CD4-positive, alpha-beta T cell treated with Interleukin-6 at 100 ng/mL for 8 hours (primary cell): ENCODE results near the gene RAB20.
"Not testable (repeated sequence)": the region's sequence is repeated elsewhere in the genome, so short reads cannot be mapped to it uniquely, and the experiment has no call there.

Experiments used
- DNase-seq: peaks from one replicate; pipeline ENCODE4 v3.0.0-alpha.2; 2020; ENCODE audit warnings: mixed read lengths, low spot score

Gene RAB20

DNA sequence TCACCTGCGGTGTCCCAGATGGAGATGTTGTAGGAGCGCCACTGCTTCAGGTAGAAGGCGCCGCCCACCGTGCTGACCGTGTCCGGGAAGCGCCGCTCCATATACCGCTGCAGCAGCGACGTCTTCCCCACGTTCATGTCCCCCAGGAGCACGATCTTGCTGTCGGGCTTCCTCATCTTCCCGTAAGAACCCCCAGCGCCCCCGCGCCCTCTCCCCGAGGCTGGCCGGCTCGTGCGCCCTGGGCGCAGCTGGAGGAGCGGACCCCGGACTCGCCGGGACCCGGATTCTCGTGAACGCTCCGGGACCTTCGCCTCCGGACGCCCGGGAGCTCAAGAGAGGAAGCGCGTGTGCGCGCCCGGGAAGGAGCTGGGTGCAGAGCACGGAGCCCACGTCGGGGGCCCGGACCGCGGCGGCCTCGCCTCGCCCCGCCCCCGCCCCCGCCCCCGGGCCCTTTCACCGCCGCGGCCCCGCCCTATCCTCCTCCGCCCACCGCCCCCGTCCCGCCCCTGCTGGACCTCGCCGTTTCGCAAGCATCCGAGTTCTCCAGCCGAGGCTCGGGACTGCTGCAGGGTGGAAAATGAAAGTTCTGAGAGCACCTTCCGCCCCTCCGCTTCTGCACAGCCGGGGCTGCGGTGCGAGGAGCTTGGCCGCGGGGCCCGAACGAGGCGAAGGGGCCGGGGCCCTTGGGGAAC, at the start of gene RAB20:
Gene RAB20, minus strand, starts transcription at position 379 of the 692 bp plus-strand sequence. Its CDS starts 203 bp downstream, at position 176.
- peak; percentile 64 for DNase-seq

DNA sequence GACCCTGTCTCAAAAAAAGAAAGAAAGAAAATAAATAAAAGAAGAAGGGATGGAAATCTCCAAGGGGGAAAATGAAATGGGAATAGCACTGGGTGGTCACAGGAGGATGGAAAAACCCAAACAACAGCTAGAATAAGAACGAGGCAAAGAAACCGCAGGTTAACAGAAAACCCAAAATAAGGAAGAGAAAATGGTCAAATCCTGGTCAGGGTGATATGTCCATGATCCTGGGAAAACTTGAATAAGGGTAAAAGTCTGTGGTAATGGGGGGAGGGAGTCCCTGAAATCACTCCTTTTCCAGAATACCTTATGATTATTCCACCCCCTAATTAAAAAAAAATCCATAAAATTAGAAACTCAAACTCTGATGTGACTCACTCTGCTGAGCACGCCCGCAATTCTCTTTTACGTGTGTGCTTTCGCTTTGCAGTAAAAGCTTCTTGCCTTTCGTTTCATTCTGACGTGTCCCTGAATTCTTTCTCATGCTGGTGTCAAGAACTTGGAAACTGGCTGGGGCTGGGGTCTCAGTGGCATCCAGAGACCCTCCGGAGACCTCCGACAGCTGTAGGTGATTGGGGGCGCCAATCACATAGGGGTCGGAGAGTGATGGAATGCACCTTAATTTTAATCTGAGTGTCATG, 49.6 kb upstream of the RAB20 start:
- DNase-seq = no peak

DNA sequence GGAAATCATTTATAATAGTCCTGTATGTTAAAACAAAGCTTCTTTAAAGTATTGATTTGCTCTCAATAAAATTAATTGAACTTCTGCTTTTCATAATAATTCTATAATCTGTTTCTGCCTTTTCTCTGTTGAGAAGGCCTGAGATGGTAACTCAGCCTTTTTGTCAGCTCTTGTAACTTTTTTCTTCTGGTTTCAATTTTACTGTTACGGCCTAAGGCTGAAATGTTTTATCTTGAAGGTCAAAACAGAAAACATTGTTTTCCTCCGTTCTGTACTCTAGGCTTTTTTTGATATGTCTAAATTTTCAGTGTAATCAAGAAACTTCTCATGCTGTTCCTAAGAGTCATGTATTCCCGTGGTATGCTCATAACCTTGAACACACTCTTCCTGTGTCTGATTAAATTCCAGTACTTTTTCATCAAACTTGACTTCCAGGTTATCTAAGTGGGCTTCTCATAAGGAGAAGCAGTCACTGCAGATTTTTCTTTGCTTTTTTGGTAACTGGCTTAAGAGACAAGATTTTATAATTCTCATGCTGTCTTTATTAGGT, 46.2 kb upstream of the RAB20 start:
- no peak for DNase-seq

- not testable (repeated sequence) for DNase-seq
Observed at GRCh38 chr13:110606281-110606680, 44.8 kb upstream of the RAB20 start.

- no peak for DNase-seq
Observed at GRCh38 chr13:110605132-110605531, 43.6 kb upstream of the RAB20 start.

- DNase-seq = no peak
Observed at GRCh38 chr13:110600980-110601379, 39.5 kb upstream of the RAB20 start.

GRCh38 chr13:110600261-110600819, 38.8 kb upstream of the RAB20 start:
- no peak for DNase-seq

- DNase-seq = no peak
Observed at GRCh38 chr13:110597041-110597689, 35.6 kb upstream of the RAB20 start.

DNA sequence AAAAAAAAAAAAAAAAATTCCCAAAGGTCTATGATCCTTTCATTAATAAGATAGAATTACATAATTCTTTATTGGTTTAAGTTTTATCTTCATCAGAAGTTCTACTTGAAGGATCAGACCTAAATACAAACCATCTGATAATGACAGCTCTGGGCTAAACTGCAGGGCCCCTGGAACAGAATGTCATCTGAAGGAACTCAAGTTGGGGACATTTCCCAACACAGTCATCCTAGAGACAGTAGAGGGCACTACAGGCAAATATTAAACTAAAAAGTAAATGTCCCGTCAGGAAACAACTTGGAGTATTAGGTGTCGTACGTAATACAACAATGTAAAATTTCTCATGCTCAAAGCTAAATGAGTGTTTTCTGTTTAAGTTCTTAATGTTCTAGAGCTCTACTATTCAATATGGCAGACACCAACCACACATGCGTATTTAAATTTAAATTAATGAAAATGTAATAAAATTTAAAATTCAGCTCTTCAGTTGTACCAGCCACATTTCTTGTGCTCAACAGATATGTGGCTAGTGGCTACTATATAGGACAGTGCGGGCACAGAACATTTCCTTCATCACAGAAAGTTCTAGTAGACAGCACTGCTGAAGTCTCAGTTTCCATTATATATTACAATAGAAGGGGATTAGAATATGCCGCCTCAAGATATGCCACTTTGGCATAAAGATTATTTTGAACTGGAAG, 32.1 kb upstream of the RAB20 start:
- DNase-seq = peak; percentile 34

DNA sequence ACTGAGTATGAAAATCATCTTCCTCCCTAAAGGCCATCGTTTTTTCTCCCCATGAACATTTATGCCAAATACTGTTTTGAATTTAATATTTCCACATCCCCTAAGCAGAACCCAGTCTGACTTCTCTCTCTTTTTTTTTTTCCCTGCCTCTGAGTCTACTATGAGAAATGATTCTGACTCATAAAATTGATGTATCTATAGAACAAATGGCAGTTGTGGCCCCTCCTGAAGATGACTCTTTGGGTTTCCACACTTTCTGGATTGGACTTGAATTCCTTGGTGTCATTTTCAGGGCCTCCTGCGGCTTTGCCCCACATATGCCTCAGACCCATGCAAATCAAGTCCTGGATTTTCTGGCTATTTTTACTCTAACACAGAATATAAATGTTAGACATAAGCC, 31.1 kb upstream of the RAB20 start:
- DNase-seq = no peak

DNA sequence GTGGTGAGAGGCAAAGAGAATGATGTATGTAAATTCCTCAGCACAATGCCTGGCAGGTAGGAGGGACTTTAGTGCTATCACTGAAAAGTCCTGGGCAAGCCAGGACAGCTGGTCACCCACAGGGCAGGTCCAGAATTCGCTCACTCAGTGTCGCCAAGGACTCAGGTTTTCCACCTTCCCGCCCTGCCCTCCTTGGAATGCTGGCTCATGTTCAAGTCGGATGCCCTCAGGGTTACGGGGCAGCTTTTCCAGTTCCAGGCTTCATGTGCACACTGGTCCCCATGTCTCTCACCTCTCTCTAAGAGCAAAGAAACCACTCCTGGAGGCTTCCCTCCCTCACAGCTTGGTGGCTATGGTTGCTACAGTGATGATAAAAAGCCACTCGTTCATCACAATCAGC, 29.1 kb upstream of the RAB20 start:
- no peak for DNase-seq

- DNase-seq = no peak
Observed at GRCh38 chr13:110589793-110590390, 28.4 kb upstream of the RAB20 start.

DNA sequence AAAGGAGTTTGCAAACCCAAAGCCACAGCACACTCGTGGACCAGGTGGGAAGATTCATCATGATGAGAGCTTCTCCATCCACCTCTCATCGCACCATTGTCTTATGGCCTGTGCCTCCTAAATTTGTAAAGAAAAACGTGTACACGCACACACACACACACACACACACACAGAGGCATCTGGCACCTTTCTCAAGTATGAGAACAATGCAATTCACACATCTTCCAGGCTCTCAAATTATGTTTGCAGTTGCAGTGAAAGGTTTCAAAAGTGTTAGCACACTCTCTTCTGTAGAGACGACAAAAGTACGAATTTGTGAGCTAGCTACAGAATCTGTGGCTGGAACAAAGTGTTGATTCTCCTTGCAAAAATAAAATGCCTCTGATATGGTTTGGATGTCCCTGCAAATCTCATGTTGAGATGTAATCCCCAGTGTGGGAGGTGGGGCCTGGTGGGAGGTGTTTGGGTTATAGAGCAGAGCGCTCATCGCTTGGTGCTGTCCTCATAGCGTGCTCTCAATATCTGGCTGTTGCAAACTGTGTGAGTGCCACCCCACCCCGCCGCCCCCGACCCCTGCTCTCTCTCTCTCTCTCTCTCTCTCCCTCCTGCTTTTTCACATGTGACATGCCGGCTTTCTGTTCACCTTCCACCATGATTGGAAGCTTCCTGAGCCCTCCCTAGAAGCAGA, 21.8 kb upstream of the RAB20 start:
- no peak for DNase-seq

- DNase-seq = no peak
Observed at GRCh38 chr13:110582421-110582954, 21.0 kb upstream of the RAB20 start.

DNA sequence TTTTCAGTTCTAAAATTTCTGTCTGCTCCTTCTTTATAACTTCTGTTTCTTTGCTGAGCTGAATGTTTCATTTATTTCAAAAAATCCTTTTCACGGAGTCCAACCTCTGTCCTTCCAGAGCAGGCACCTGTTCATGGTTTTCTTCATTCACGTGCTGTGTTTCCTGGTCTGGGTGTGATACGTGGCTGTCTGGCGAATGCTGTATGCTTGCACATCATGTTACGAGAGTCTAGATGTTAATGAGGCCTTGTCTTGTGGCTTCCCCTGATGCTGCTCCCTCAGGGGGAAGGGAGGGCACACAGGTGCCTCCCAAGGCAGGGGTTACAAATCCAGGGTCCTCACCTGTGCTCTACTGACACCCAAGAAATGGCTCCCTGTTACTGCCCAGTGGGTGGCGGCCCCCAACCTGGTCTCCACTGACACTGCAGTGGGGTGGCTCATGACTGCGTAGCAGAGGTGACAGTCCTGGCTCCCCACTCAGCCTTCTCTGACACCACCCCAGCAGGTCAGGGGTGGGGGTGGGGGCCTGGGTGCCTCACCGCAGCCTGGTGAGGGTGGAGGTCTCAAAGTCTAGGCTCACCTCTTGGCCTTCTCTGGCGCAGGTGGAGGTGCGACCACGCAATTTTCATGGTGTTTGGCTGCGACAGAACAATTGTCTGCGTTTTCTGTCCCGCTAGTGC, 20.1 kb upstream of the RAB20 start:
- DNase-seq = no peak

- DNase-seq = no peak
Observed at GRCh38 chr13:110580800-110581199, 19.3 kb upstream of the RAB20 start.

DNA sequence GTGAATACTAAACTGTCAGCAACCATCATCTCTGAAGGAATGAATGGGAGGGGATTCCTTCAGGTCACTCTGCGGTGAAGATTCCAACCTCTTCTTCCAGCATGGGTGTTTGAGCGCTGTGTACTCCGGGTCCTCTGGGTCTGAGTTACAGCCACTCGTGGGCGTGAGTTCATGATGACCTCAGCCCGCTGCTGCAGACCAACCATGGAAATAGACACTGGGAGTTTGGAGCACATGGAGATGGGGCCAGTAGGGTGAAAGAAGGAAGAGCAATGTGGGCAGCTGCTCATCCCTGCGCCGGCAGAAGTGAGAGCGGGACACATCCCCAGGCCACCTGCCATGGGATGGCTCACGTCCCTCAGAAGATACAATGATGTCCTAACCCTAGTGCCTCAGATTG, 16.8 kb upstream of the RAB20 start:
- no peak for DNase-seq

DNA sequence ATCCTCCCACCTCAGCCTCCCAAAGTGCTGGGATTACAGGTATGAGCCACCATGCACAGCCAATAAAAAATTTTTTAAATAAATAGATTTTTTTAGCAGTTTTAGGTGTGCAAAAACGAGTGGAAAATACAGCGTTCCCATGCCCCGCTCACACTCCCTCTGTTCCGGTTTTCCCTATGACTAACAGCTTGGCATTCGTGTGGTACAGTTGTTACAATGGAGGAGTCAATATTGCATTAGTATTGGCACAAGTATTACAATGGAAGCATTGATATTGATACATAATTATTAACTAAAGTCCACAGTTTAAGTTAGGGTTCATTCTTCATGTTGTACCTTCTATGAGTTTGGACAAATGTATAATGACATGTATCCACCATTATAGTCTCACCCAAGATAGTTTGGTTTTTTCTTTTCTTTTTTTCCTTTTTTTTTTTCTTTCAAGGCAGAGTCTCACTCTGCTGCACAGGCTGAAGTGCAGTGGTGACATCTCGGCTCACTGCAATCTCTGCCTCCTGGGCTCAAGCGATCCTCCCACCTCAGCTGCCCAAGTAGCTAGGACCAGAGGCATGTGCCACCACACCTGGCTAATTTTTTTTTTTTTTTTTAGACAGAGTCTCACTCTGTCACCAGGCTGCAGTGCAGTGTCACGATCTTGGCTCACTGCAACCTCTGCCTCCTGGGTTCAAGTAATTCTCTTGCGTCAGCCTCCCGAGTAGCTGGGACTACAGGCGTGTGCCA, 15.4 kb upstream of the RAB20 start:
- DNase-seq = no peak

GRCh38 chr13:110576070-110576394, 14.5 kb upstream of the RAB20 start:
- no peak for DNase-seq
